ENCODE data around the gene CPT1C.

DNA sequence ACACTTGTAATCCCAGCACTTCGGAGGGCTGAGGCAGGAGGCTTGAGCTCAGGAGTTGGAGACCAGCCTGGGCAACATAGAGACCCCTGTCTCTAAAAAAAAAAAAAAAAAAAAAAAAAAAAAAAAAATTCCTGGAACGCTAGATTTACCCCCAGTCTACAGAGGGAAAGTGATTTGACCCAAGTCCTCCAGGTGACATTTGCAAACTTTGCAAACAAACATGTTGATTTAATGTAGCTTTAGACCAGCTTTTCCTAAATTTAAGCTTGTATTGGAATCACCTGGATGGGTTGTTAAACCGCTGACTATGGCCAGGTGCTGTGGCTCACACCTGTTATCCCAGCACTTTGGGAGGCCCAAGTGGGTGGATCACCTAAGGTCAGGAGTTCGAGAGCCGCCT, 8.4 kb downstream of the CPT1C start:
- no peak for TF ChIP-seq EZH2 (IDR thresholded peaks at IDR 0.05; ENCODE audit: borderline replicate concordance, insufficient read depth, low read depth, low read length, poor library complexity, severe bottlenecking)
- TF ChIP-seq, protein P1, sequence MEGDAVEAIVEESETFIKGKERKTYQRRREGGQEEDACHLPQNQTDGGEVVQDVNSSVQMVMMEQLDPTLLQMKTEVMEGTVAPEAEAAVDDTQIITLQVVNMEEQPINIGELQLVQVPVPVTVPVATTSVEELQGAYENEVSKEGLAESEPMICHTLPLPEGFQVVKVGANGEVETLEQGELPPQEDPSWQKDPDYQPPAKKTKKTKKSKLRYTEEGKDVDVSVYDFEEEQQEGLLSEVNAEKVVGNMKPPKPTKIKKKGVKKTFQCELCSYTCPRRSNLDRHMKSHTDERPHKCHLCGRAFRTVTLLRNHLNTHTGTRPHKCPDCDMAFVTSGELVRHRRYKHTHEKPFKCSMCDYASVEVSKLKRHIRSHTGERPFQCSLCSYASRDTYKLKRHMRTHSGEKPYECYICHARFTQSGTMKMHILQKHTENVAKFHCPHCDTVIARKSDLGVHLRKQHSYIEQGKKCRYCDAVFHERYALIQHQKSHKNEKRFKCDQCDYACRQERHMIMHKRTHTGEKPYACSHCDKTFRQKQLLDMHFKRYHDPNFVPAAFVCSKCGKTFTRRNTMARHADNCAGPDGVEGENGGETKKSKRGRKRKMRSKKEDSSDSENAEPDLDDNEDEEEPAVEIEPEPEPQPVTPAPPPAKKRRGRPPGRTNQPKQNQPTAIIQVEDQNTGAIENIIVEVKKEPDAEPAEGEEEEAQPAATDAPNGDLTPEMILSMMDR (IDR thresholded peaks at IDR 0.05) = no peak
